T47D (cell line): ENCODE results near the gene CPED1.
A peak's percentile ranks its signal among the peaks of the same experiment; 100 is the strongest.

ENCODE experiments used
- DNase-seq, 2 experiments: peaks; one replicate each; pipeline versions ENCODE4 v3.0.0 to v3.0.0-alpha.2; 2011 to 2012; ENCODE audit warnings: low read depth in 1 of 2, low spot score in 1 of 2
- JUND ChIP-seq: IDR thresholded peaks from 2 replicates; pipeline ENCODE4 v1.6.1; 2012; ENCODE audit warnings: low read depth
- in situ Hi-C: cut with HindIII; loops from 2 replicates; pipeline ENCODE4 v1.10.0; 2016; ENCODE audit warnings: low sequenced_read_pairs, low pct_unique_long_range_greater_than_20kb

Gene CPED1

DNA sequence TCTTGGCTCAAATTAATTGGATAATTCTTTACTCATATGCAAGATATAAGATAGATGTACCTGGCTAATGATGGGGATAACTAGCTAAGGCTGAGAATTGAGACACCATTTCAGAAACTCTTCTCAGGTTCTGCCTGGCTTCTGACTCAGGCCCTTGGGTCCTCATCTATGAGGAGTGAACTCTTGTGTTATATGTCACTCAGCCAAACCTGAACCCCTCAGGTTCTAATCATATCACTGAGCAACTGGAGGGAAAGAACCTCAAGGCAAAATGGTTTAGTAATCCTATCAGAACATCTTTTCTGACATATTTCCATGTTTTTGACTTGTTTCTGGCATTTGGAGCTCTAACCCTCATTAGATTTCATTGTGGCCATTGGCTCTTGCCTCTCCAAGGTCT, 100.4 kb downstream of the CPED1 start:
- in situ Hi-C loops = no loop called here

DNA sequence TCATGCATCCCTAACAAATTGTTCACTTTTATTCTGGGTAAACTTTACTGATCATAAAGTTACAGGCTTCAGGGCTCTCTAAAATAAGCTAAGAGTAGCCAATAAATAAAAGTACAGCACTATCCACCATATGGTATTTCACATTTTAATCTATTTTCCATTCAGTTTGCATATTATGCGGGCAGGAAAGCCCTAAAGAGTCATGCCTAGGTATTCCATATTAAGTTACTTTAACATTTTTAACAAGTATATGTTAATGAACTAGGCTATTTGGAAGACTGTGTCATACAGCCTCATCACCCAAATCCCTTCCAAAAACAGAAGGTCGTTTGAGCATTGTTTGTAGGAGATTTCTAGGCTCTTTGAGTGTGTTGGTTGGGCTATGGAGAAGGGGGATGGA, 106.3 kb downstream of the CPED1 start:
- in situ Hi-C loops = no loop called here
- no peak for TF ChIP-seq JUND
- DNase-seq = no peak

More for the DNA sequence above, 100.4 kb downstream of the CPED1 start:
- no peak for TF ChIP-seq JUND
- no peak for DNase-seq

DNA sequence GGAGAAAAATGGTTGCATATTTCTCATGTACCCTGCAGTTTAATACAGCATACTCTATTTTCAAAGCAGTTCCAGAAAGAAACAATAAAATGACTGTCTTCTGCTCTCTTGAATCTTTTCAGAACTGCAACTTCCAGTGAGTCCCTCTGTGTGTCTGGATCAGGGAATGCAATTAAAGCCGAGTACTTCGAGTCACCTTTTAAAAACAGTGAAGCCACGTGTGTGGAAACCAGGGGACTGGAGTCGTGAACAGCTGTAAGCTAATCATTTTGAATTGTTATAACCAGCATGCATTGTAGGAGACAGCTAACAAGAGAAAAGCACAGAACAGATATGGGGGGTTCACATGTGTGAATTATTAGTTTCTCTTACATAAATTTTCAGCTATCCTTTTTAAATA, 109.1 kb downstream of the CPED1 start:
- DNase-seq = no peak
- no peak for TF ChIP-seq JUND
- in situ Hi-C loops = no loop called here

DNA sequence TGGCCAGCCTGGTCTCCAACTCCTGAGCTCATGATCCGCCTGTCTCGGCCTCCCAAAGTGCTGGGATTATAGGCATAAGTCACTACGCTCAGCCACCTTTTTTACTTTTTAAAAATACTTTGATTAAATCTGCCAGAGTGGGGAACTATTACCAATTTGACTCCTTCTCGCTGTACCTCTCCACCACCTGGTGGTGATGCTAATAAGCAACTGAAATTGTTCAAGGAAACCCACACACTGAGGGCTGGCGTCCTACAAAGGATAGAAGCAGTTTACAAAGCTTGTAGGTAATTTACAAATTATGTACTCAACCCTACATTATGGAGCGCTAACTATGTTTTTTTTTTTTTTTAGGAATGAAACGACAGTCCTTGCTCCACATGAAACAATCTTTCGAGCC, 111.1 kb downstream of the CPED1 start:
- in situ Hi-C loops = no loop called here
- no peak for TF ChIP-seq JUND
- peak in 1 of 2 experiments; percentile 19 for DNase-seq

DNA sequence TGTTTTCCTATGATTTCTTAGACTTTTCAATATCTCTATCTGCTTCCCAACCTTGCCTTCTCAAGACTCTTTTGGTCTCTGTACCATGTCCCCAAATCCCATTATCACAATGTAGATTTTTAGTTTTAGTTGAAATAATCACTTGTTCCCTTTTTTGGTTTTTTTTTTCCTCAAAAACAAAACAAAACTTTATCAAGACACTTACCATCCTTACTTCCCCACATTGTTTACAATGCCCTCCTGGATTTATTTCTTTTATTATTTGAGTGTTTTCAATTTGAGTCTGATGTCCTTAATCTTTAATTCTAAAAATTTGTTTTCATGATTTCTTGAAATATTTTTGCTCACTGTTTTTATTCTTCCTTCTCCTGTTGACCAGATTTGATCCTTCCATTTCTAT, 112.6 kb downstream of the CPED1 start:
- TF ChIP-seq JUND = no peak
- in situ Hi-C loops = no loop called here
- DNase-seq = no peak

DNA sequence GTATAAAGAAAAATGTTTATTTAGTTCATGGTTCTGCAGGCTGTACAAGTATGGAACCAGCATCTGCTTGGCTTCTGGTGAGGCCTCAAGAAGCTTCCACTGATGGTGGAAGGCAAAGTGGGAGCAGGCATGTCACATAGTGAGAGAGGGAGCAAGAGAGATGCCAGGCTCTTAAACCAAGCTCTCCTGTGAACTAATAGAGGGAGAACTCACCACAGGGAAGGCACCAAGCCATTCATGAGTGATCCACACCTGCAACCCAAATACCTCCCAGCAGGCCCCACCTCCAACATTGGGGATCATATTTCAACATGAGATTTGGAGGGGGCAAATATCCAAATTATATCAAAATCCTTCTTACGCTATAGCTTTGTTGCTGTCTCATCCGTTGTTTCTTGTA, 113.1 kb downstream of the CPED1 start:
- in situ Hi-C loops = no loop called here
- DNase-seq = no peak
- TF ChIP-seq JUND = no peak

DNA sequence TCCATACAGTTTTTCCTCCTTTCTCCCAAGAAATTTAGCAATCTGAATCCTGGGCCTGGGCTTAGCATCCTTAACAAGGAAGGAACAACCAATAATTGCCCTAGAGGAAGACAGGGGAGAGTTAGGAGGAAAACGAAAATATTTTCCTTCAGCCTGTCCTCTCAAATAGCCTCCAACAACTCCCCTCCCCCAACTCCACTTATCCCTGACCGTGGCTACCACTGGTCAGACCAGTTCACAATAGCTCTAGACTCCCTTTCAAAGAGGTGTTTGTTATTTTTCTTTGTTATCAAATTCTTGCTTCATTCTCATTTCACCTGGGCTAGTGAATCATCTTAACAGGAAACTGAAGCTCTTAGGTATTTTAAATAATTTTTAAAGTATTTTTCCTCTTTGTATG, 114.1 kb downstream of the CPED1 start:
- TF ChIP-seq JUND = no peak
- in situ Hi-C loops = no loop called here
- peak in 1 of 2 experiments; percentile 24 for DNase-seq

DNA sequence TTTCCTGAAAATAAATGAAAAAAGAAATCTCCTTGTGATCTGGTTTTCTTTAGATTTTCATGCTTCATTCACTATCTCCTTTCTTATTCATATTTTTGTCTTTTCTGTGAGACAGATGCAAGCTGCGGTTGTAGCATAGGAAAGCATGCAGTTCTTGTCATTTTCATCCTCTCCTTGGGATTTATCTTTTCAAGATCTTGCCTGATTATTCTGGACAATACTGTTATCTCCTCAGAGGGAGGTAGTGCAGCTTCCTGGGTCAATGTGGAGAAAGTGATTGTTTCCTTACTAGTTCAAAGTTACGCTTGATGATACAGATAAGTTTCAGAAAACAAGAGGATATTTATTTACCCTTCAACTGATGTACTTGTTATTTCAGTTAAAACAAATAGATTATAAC, 114.6 kb downstream of the CPED1 start:
- in situ Hi-C loops = no loop called here

DNA sequence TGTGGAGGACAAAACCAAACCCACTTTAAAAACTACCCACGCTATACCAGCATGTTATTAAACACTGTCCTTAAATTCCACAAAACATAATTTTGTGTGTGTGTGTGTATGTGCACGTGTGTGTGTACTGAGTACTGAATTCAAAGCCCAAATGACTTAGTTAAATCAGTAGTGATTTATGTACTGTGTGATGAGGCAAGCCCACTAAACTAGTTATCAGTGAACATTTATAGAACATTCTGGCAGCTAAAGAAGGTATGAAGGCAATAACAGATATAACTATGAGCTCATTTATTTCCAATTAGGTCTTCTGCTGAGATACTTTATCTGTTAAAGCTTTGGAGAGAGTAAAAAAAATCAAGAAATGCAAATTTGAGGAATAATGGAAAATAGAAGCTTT, 115.1 kb downstream of the CPED1 start:
- no peak for TF ChIP-seq JUND
- in situ Hi-C loops = no loop called here

More for the DNA sequence above, 114.6 kb downstream of the CPED1 start:
- no peak for DNase-seq
- TF ChIP-seq JUND = no peak

DNA sequence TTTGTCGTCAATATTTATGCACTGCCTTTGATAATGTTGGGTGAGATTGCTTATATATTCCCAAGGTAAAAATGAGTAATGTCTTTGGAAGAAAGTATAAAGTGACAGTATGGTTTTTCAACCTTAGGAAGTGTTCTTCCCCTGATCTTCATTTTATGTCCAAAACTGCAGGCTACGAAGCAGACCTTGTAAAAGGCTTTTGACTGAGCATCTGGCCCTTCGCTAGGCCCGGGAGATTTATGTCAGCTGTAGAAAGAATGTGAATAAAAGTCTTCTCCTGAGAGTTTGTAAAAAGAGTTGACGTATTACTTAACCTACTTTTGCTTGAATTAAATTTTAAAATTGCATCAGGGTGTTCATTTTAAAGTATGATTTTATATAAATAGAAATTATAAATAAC, 116.8 kb downstream of the CPED1 start:
- in situ Hi-C loops = no loop called here
- DNase-seq = no peak
- TF ChIP-seq JUND = no peak

More for the DNA sequence above, 115.1 kb downstream of the CPED1 start:
- no peak for DNase-seq

DNA sequence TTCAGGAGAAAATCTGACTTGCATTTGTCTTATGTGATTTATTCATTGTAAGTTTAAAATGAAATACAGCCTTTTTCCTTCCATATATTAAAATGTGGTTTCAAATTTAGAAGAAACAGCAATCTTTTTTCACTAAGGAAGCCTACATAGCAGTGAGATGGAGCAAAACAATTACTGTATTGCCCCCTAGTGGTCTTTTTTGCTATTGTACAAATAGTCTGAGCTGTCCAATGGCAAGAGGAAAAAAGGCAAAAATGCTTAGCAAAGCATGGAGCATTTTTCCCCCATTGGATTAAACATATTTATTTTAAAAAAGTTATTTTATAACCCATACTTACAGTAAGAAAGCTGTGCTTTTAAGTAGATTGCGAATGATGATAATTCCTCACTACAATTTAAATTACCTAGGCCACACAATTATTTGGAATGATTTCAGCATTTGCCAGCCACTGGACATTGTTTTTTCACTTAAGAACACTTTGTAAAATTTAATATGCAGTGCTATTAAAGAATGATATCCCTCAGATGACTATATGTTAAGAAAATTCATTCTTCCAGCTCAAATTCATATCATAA, 119.5 kb downstream of the CPED1 start:
- in situ Hi-C loops = no loop called here
- TF ChIP-seq JUND = no peak
- peak; percentile 7 to 60 for DNase-seq

DNA sequence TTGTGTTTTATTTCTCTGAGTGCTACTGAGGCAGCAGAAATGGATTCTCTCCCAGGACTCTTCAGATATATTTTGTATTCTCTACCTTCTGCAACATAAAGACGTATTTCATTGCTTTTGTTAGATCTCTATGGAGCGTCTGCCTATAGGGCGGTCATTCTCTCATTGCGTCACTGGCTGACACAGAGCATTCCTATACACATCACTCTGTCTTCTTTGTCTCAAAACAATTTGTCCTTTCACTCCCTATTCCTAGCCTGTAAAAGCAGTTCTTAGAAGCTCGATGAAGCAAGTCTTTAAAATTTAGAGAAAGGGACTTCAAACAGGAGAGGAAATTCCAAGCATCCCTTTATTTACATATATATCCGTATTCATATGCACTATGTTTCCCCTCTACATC, 120.6 kb downstream of the CPED1 start:
- DNase-seq = no peak
- no peak for TF ChIP-seq JUND
- in situ Hi-C loops = no loop called here

DNA sequence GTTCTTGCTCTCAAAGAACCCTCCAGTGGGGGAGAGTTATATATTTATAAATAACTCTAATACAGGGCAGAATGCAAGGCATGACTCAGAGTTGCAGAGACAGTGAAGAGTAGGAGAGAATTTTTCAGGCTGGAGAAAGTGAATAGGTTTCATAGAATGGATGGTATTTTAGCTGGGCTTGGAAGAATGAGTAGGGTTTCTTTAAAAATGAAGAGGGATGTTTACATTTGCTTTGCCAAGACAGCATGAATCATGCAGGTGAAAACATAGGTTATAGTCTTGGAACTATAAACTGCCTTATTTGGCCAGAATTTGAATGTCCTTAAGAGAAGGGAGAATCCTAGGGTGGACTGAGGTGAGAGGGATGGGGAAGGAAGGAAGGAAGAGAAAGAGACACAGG, 124.8 kb downstream of the CPED1 start:
- no peak for DNase-seq
- in situ Hi-C loops = no loop called here
- no peak for TF ChIP-seq JUND

DNA sequence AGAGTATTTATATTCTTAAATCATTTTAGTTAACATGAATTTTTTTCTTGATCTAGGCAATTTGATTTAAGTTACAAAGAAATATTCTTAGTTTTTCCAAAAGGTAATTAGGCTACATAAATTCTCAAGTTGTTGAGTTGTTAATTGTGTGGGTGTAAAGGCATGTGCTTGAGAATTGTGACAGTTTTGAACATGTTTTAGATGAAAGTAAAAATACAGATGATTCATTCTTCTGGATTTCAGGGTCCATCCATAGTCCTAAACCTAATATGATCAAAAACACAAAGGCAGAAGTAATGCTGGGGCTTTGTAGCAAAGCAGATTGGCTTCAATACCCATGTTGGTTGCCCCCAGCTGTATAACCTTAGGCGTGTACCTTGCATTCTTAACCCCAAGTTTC, 127.9 kb downstream of the CPED1 start:
- TF ChIP-seq JUND = no peak
- DNase-seq = no peak
- in situ Hi-C loops = no loop called here
